ENCODE results near the gene BCHE.

The BCHE gene

GRCh38 chr3:165784337-165784736, 52.9 kb downstream of the BCHE start:
- no peak for TF ChIP-seq CTCF (conservative IDR thresholded peaks at IDR 0.05; ENCODE audit: low read length)
- DNase-seq (ENCODE audit: low read depth) = no peak
- H3K4me3 ChIP-seq (ENCODE audit: low read length) = no peak overlapping the region

GRCh38 chr3:165783383-165783782, 53.8 kb downstream of the BCHE start:
- no peak overlapping the region for H3K4me3 ChIP-seq (ENCODE audit: low read length)
- no peak for DNase-seq (ENCODE audit: low read depth)
- TF ChIP-seq CTCF (conservative IDR thresholded peaks at IDR 0.05; ENCODE audit: low read length) = no peak

- no peak for TF ChIP-seq CTCF (conservative IDR thresholded peaks at IDR 0.05; ENCODE audit: low read length)
- DNase-seq (ENCODE audit: low read depth) = no peak
- no peak overlapping the region for H3K4me3 ChIP-seq (ENCODE audit: low read length)
These were observed 58.3 kb downstream of the BCHE start for GRCh38 chr3:165778891-165779290.

GRCh38 chr3:165778456-165778855, 58.8 kb downstream of the BCHE start:
- no peak for TF ChIP-seq CTCF (conservative IDR thresholded peaks at IDR 0.05; ENCODE audit: low read length)
- H3K4me3 ChIP-seq (ENCODE audit: low read length) = no peak overlapping the region
- DNase-seq (ENCODE audit: low read depth) = no peak

- no peak overlapping the region for H3K4me3 ChIP-seq (ENCODE audit: low read length)
- DNase-seq (ENCODE audit: low read depth) = no peak
- no peak for TF ChIP-seq CTCF (conservative IDR thresholded peaks at IDR 0.05; ENCODE audit: low read length)
These were observed 61.4 kb downstream of the BCHE start for GRCh38 chr3:165775824-165776223.

- no peak for DNase-seq (ENCODE audit: low read depth)
- H3K4me3 ChIP-seq (ENCODE audit: low read length) = no peak overlapping the region
- TF ChIP-seq CTCF (conservative IDR thresholded peaks at IDR 0.05; ENCODE audit: low read length) = no peak
These were observed 66.4 kb downstream of the BCHE start for GRCh38 chr3:165770781-165771180.

- no peak for TF ChIP-seq CTCF (conservative IDR thresholded peaks at IDR 0.05; ENCODE audit: low read length)
- DNase-seq (ENCODE audit: low read depth) = no peak
These were observed 68.5 kb downstream of the BCHE start for GRCh38 chr3:165768680-165769079.

More at GRCh38 chr3:165768680-165769079, 68.5 kb downstream of the BCHE start:
- H3K4me3 ChIP-seq (ENCODE audit: low read length) = no peak overlapping the region

All from AG10803 (cell line).